ENCODE measurements around the gene TMEM181.

DNA sequence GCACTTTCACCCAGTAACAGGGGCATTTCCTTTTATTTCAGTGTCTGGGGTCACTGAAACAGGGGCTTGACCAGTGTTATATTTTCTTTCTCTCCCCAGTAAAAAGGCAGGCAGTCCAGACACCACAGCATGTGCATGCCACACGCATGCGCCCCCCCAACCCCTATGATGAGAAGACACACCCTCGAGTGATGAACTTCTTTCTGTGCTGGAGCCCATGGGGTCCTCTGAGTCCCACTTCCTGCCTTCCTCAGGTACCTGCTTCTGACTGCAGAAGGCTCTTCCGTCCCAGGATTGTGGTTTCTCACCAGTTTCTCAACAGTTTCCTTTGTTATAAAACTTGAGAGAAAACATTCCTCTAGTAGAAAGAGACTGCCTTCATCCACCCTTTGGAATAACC, 45.7 kb upstream of the TMEM181 start:
- TF ChIP-seq CTCF (IDR thresholded peaks at IDR 0.05; ENCODE audit: low read depth, low read length) (no peak), EZH2phosphoT487 (IDR thresholded peaks at IDR 0.05; ENCODE audit: low read depth) (no peak)

All from OCI-LY3 (cell line).